Tongue (tissue), 2 donors: ENCODE data around the gene FAM234B. TPM values are rescaled to one million over a fixed set of nuclear protein-coding genes. Genes with fewer than 3 reads are reported as not detected.

Experiments used
- DNase-seq: peaks from one replicate; pipeline ENCODE4 v3.0.0-alpha.2; 2015
- total RNA-seq: library from RNA; depleted of rRNA; stranded (reverse); fragments of >200 nt; gene quantifications from one replicate; pipeline ENCODE4 v1.2.3, GENCODE V29; 2014

The FAM234B gene
- total RNA-seq, 1 donor from 2014 or later = 3.0 TPM

GRCh38 chr12:13119826-13120225 is 75.6 kb downstream of the FAM234B start:
- DNase-seq = no peak

DNA sequence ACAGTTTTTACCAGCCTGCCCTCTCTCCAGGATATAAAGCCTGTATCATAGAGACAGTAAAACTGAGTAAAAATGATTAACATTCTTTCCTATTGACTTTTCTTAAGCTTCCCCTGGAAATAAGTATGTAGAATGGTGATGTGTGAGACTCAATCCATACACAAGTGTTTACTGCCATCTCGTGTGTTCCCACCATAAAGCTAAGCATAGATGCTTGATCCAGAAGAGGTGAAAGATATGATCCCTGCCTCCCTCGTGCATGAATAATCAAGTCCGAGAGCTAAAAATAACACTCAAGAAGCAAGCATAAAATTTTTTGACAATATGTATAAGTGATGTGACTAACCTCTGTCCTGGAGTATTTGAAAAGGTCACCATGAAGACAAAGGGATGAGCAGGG is 76.2 kb downstream of the FAM234B start:
- DNase-seq = no peak

DNA sequence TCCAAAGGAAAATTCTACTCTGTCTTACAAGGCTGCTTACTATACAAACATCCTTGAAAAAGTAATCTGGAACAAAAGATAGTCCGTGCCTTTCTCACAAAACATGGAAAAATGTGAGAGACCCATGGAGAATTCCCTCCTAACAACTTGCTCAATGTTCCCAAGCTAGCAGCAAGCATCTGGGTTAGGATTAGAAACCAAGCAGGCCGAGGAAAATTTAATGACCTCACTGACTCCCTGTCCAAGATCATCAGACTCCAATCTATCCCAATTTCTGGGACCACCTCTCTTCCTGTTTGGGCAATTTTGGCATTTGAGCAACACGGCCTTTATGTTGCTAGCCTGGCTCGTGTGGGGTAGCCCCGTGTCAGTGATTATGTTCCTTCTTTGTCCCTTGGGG is 77.4 kb downstream of the FAM234B start:
- DNase-seq = no peak

DNA sequence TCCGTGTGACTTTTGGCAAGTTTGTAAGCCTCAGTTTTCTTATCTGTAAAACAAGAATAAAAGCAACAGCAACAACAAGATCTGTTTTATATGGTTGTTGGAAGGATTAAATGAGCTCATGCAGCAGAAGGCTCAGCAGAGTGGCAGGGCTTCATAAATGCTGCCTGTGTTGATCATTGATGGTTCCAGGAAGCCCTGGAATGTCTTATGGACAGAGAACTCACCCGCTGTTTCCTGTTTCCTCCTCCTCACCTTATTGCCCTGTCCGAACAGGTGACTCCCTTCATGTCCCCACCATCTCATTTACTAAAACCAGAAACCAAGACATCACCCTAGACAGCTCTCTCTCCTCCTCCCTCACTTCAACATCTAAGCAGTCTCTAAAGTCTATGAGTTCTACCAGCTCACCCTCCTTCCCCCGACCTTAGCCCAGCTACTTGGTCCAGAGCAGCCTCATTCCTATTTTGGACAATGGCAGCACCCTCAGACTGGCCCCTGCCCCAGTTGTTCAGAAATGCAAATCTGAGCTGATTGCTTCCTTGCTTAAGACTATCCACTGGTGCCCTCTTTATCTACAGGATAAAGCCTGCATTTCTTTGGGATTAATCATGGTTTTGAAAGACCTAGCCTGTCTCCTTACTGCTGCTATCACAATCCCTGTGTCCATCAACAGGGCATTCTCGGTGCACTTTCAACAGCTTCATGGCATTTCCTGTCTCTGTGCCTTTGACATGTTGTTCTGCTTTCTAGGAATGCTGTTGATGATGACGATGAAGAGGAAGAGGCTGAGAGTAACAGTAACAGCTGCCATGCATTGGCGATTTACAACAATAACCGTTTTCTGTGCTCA is 80.7 kb downstream of the FAM234B start:
- no peak for DNase-seq

- no peak for DNase-seq
These were observed 81.8 kb downstream of the FAM234B start for GRCh38 chr12:13125996-13126395.

GRCh38 chr12:13126494-13126893 is 82.3 kb downstream of the FAM234B start:
- no peak for DNase-seq

- no peak for DNase-seq
These were observed 83.3 kb downstream of the FAM234B start for GRCh38 chr12:13127444-13127843.

DNA sequence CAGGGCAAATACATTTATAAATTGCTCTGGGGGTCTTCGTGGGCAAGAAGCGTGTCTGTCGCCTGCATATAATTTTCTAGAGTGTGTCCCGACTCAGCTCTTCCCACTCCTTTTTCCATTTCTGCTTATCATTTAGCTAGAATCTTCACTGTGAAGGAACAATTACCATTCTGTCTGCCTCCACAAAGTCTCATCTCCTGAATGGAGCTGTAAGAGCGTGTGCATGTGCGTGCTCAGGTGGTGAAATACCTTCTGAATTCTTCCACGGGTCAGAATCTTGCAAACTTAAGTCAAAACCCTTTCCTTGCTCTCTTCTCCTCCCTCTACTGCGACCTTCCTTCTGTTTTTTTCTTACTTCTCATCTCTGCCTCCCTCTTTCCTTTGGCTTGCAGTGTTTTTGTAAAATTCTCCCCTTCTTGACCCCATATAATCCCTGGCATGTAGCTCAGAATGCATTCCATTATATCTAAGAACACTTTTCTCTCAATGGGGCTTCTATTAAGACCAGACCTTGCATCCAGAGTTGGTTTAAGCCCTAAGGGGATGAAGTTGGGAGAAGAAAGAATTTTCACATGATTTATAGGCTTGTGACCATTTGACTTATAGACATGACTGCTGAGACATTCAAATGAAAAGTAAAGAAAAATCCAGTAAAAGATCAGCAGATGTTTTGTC is 84.2 kb downstream of the FAM234B start:
- no peak for DNase-seq

GRCh38 chr12:13130981-13131380 is 86.8 kb downstream of the FAM234B start:
- no peak for DNase-seq

Other genes with a start within 250 kb of the FAM234B start
- gene DDX47, start 231.0 kb upstream of the FAM234B start, total RNA-seq = 71.2 TPM
- gene GPRC5A, start 152.8 kb upstream of the FAM234B start, total RNA-seq = 2.9 TPM
- gene GPRC5D, start 92.2 kb upstream of the FAM234B start, total RNA-seq = not detected
- gene HEBP1, start 44.1 kb upstream of the FAM234B start, total RNA-seq = 14.0 TPM
- 1.4 TPM for gene GSG1, start 59.3 kb downstream of the FAM234B start, total RNA-seq
- 226 TPM for gene EMP1, start 152.3 kb downstream of the FAM234B start, total RNA-seq